Measurements from ENCODE around the gene TSPAN10. TPM values are rescaled to one million over a fixed set of nuclear protein-coding genes. Genes with fewer than 3 reads are reported as not detected.

Gene TSPAN10
- total and polyA plus RNA-seq, 2 of the 13 experiments (the other 11 are each of a cell fraction or from before 2014, with no cell fraction given) = 0.54 to 0.75 TPM

GRCh38 chr17:81683584-81684441, 46.8 kb downstream of the TSPAN10 start, which contains the start of the genes ARL16 and HGS (continued):
- no peak for TF ChIP-seq MAFG (CRISPR knock-in tag; IDR thresholded peaks at IDR 0.05)
- TF ChIP-seq HES4 (CRISPR knock-in tag; IDR thresholded peaks at IDR 0.05; ENCODE audit: borderline replicate concordance) = 0 out of 2 replicates have a peak, but pooled peaks have one; percentile 39
- TF ChIP-seq ZSCAN22 (CRISPR knock-in tag; IDR thresholded peaks at IDR 0.05) = no peak
- TF ChIP-seq ZFP90 (CRISPR knock-in tag; IDR thresholded peaks at IDR 0.05; ENCODE audit: borderline replicate concordance) = peak; percentile 93
- TF ChIP-seq SP1 (IDR thresholded peaks at IDR 0.05) = 0 out of 2 replicates have a peak, but pooled peaks have one; percentile 38
- peak; percentile 85 for TF ChIP-seq SP1 (CRISPR knock-in tag; IDR thresholded peaks at IDR 0.05)
- no peak for TF ChIP-seq ZNF547 (CRISPR knock-in tag; IDR thresholded peaks at IDR 0.05)
- TF ChIP-seq SP5 (CRISPR knock-in tag; IDR thresholded peaks at IDR 0.05; ENCODE audit: borderline replicate concordance, low read depth) = peak; percentile 17; the same call in 1 of the 2 replicates
- TF ChIP-seq ZNF746 (CRISPR knock-in tag; IDR thresholded peaks at IDR 0.05) = no peak
- no peak for TF ChIP-seq CHD4 (IDR thresholded peaks at IDR 0.05; ENCODE audit: borderline replicate concordance, low read length)
- TF ChIP-seq BCLAF1 (IDR thresholded peaks at IDR 0.05) = no peak
- TF ChIP-seq PREB (CRISPR knock-in tag; IDR thresholded peaks at IDR 0.05) = 0 out of 2 replicates have a peak, but pooled peaks have one; percentile 70
- peak; percentile 87 for TF ChIP-seq E2F1 (CRISPR knock-in tag; IDR thresholded peaks at IDR 0.05)
- TF ChIP-seq ARNTL (CRISPR knock-in tag; IDR thresholded peaks at IDR 0.05) = peak; percentile 67; the same call in 1 of the 2 replicates
- TF ChIP-seq ZFYVE20 (CRISPR knock-in tag; IDR thresholded peaks at IDR 0.05; ENCODE audit: borderline replicate concordance, low read depth) = no peak
- peak; percentile 81; the same call in 1 of the 2 replicates for TF ChIP-seq EEA1 (CRISPR knock-in tag; IDR thresholded peaks at IDR 0.05; ENCODE audit: borderline replicate concordance)
- TF ChIP-seq KLF16 (CRISPR knock-in tag; IDR thresholded peaks at IDR 0.05) = peak in 1 of 2 experiments; percentile 64; a peak in 2 of 4 replicates
- 0 out of 2 replicates have a peak, but pooled peaks have one; percentile 53 for TF ChIP-seq PRDM10 (CRISPR knock-in tag; IDR thresholded peaks at IDR 0.05; ENCODE audit: low read depth)
- TF ChIP-seq CBFB (CRISPR knock-in tag; IDR thresholded peaks at IDR 0.05) = peak; percentile 85

Measured in HepG2 (cell line).